HG03520 (cell line): ENCODE results near the gene C1orf122.

Source experiments
- ATAC-seq: cut with Tn5 transposase; IDR thresholded peaks from one replicate; pipeline ENCODE4 v1.9.1; 2021; ENCODE audit warnings: mild to moderate bottlenecking, moderate library complexity; ENCODE audit not compliant: unreplicated experiment

C1orf122 gene

DNA sequence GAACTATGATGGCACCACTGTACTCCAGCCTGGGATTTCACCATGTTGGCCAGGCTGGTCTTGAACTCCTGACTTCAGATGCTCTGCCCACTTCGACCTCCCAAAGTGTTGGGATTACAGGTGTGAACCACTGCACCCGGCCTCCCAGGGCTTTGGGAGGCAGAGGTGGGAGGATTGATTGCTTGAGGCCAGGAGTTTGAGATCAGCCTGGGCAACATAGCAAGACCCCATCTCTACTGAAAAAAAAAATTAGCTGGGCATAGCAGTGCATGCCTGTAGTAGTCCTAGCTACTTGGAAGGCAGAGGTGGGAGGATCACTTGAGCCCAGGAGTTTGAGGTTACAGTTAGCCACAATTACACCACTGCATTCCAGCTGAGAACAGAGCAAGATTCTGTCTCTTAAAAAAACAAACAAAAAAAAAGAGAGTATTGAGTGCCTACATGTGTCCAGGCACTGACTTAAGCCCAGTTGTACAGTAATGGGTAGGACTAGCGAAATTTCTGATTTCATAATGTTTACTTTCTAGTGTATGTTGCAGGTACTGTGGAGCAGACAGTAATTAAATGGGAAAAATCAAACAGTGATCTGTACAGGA, 9.7 kb upstream of the C1orf122 start:
- ATAC-seq = no peak

GRCh38 chr1:37802439-37802838, 5.2 kb upstream of the C1orf122 start:
- ATAC-seq = no peak

DNA sequence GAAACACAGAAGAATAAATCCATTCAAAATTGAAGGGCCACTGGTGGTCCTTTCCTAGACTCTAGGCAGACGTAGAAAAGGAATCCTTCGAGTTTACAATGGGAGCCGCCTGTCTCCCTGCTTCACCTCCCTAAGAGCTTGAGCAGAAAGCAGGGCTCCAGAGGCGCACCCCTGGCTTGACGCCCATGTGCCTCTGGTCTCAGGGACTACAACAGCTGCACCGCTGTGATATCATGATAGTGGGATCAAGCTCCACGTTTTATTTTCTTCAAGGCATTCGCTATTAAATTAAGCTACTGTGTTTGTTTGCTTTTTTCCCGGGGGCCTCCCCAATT, 403 bp upstream of the C1orf122 start:
- no peak for ATAC-seq

- peak; percentile 14 for ATAC-seq
Measured at GRCh38 chr1:37808369-37809319, 1.1 kb downstream of the C1orf122 start.

GRCh38 chr1:37809942-37810341, 2.4 kb downstream of the C1orf122 start:
- ATAC-seq = no peak

DNA sequence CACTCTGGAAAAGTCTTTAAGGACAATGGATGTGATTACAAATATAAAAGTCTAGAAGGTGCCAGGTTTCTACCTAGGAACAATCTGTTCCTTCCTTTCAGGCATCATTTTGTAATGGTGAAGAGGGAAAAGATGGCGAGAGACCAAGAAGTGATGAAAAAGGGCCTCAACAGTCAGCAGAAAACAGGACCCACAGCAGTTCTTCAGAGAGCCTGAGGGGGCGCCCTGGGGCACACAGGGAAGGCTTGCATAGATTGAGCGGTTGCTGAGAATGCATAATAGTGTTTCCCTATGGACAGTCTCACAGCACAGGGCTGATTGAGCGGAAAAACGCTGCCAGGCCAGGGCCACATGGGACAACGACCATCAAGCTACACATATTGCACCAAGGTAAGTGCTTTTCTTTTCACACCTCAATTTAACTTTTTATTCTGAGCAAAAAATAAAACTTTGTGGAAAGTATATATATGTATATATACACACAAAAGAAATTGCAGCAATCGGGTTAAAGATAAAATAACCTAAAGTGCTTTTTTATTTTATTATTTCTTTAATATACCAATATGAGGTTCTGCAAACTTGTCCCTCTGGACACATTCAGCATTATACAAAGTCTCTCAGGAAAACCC, 3.6 kb downstream of the C1orf122 start:
- no peak for ATAC-seq

DNA sequence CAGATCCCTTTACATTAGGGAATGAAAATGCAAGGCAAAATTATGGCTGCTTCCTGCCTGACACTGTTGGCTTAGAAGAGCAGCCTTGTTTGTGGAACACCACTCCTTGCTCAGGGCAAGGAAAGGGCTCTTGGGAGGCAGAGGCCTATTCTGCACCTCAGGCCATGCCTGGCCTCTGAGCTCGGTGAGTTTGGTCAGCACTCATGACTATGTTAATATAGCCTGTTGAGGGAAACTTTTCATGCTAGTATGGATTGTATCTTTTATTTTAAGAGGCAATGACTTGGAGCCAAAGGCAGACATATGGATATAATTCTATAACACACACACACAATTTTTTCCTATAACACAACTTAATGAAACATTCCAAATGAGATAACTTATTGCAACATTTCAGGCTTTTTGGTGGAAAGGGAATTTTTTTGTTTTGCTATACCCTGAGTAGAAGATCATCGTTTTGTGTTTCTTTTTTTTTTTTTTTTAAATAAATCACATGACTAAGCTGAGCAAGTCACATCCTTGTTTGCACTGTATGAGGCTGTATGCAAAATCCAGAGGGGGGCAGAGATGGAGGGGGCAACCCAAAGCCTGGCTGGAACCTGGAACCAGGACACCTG, 6.0 kb downstream of the C1orf122 start:
- no peak for ATAC-seq

GRCh38 chr1:37814252-37814651, 6.7 kb downstream of the C1orf122 start:
- no peak for ATAC-seq

GRCh38 chr1:37817481-37817880, 9.9 kb downstream of the C1orf122 start:
- ATAC-seq = no peak

DNA sequence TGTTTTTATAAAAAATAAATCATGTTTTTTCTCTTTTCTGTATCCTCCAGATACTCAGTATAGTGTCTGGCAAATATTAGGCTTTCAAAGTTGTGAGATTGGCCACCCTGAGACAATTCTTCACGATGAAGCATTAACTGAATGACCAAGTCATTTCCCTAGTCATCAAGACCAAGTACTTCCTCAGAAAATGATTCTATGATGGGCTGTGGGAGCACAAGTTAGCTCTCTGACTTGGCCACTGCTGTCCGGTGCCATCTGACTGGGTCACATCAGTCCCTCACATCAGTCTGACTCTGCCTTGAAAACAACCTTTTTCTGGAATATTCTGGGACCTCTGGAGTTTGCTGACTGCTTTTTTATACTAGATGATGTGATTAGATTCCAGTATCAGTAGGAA, 13.9 kb downstream of the C1orf122 start:
- ATAC-seq = no peak

- no peak for ATAC-seq
Measured at GRCh38 chr1:37822906-37823815, 15.6 kb downstream of the C1orf122 start.

- ATAC-seq = no peak
Measured at GRCh38 chr1:37824001-37824400, 16.4 kb downstream of the C1orf122 start.

DNA sequence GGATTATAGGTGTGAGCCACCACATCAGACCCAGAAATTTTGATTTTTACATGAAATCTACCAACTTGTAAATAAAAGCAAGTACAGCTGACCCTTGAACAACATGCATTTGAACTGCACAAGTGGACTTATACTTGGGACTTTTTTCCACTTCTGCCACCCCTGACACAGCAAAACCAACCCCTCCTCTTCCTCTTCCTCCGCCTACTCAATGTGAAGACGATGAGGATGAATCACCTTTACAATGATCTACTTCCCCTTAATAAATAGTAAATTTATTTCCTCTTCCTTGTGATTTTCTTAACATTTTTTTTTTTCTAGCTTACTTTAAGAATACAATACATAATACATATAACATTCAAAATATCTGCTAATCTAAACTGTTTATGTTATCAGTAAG, 17.9 kb downstream of the C1orf122 start:
- ATAC-seq = no peak

DNA sequence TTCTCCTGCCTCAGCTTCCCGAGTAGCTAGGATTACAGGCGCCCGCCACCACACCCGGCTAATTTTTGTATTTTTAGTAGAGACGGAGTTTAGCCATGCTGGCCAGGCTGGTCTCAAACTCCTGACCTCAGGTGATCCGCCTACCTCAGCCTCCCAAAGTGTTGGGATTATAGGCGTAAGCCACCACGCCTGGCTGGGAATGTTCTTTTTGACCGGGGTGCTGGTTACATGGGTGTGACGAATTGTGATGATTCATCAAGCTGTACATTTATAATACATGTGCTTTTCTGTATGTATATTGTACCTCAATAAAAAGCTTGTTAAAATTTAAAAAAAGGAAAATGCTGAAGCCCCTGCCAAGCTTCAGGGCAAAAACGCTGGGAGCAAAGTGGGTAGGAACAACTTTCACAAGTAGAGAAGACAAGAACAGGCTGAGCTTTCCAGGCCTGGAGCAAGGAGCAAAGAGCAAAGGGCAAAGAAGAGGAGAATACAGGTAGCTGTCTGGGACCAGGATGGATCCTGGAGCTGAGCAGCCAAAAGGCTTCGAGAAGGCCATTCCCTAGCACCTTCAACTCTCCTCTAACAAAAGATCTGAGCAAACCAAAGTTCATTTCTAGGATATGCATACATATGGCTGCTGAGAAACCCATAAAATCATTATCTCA, 21.0 kb downstream of the C1orf122 start:
- no peak for ATAC-seq

DNA sequence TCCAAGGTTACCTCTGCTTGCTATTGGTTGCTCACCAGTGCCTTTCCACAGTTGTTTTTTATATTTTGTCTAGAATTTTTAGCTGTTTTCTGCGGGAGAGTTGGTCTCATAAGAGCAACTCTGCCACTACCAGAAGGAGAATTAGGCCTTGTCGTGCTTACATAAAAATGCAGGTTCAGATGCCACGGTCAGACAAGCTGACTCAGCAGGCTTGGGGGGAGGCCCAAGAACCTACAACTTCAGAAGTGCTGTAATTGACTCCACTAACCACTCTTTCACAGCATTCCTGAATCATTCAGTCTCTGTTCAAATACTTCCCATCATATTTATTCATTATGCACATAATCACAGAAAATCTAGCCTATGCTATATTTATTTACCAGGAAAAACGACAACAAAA, 23.5 kb downstream of the C1orf122 start:
- no peak for ATAC-seq

GRCh38 chr1:37831809-37832208, 24.2 kb downstream of the C1orf122 start:
- no peak for ATAC-seq

GRCh38 chr1:37836788-37837187, 29.2 kb downstream of the C1orf122 start:
- no peak for ATAC-seq

DNA sequence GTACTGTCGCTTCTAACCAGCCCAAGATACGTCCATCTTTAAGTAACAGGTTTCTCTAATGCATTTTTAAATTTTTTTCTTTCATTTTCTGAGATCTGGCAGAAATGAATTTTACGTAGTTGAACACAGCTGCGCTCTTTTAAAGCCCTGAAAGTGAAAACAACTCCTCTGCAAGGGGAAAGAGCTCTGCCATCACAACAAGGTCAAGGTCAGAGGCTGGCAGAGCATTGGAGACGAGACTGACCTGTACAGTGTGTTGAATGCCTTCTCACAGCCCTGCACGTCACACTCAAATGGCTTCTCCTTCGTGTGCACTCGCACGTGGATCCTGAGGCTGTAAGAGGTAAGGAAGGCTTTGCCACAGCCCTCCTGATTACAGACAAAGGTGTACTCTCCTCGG, 32.1 kb downstream of the C1orf122 start:
- no peak for ATAC-seq

DNA sequence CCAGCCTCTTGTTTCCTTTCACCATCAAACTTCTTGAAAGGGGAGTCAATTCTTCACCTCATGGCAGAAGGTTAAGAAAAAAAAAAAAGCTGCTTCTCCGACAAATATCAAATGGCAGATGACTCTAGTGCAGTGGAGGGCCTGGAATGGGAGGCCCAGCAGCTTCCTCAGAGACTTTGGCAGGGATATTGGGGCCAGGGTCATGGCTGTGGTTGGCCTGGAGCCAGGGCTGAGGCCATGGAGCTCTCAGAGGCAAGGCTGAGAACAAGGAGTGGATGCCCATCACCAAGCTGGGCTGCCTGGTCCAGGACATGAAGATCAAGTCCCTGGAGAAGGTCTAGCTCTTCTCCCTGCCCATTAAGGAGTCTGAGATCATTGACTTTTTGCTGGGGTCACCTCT, 33.1 kb downstream of the C1orf122 start:
- no peak for ATAC-seq

GRCh38 chr1:37841652-37842051, 34.1 kb downstream of the C1orf122 start:
- no peak for ATAC-seq
